Stimulated activated CD4-positive, alpha-beta T cell treated with anti-CD3 and anti-CD28 coated beads, Interleukin-1b, Interleukin-23, amount 100 ng/mL, for 4 hours (primary cell): ENCODE data around the gene RNF169.

ENCODE experiments used
- DNase-seq, 2 donors: peaks; one replicate each; pipeline ENCODE4 v3.0.0-alpha.2; 2020; ENCODE audit warnings: low read depth in 2 of 2

The RNF169 gene

DNA sequence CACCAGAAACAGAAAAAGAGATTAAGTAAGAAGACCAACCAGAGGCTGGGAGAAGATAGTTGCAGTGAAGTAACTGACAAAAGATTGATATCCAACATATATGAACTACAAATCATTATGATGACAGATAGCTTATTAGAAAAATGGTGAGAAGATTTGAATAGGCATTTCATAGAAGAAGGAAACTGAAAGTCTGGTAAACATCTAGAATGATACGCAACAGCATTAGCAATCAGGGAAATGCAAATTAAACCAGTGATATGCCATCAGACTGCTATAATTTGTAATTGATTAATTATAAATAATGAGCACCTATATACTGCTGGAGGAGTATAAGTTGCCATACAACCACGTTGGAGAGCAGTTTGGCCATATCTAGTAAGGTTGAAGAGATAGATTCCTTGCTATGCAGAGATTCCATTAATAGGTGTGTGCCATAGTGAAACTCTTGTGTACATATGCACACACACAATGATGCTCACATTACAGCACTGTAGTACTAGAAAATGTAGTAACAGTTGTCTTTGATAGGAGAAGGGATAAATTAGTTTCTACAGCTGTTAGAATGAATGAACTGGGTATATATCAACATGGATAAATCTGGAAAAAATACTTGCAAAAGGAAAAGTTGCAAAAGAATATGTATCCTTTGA lies 20.5 kb downstream of the RNF169 start:
- no peak for DNase-seq

DNA sequence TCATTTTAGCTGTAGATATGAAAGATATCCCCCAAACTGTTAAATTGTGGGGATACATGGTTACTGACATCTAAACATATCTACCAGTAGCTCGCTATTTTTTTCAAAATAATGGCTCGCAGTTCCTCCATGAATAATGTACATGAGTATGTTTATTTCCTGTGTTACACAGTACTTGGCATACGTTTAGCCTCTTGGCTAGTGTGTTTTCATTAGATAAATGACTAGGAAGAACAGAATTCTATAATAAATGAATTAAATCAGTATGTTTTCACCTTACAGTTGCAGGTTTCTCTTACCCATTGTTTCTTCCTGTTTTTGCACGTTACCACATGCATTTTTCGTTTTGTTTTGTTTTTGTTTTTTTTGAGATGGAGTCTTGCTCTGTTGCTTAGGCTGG lies 21.8 kb downstream of the RNF169 start:
- DNase-seq, result no peak

DNA sequence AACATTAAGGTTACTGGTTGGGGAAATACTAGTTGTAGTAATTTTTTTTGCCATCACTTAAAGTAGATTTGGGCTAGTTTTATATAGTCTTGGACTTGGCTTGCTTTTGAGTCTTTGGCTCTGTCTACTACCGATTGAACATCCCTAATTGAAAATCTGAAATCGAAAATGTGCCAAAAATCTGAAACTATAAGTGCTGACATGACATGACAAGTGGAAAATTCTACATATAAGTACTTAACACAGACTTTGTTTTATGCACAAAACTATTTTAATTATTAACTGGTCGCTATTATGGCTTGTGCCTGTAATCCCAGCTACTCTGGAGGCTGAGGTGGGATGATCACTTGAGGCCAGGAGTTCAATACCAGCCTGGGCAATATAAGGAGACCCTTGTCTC lies 22.5 kb downstream of the RNF169 start:
- no peak for DNase-seq

DNA sequence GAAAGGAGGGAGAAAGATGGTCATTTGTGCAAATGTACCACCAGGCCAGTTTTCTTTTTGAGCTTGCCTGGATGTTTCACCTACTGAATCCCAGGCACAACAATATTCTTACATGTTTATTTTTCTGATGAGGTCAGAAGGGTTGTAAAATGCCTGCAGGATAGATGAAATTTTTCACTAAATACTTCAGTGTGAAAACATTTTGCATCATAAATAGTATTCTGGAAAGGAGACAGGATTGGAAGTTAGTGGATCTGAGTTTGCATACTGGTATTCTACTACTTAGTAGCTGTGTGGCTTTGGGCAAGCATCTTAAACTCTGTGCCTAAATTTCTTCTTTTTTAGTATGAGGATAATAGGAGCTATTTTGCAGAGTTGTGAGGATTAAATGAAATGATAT lies 24.8 kb downstream of the RNF169 start:
- DNase-seq, result no peak

DNA sequence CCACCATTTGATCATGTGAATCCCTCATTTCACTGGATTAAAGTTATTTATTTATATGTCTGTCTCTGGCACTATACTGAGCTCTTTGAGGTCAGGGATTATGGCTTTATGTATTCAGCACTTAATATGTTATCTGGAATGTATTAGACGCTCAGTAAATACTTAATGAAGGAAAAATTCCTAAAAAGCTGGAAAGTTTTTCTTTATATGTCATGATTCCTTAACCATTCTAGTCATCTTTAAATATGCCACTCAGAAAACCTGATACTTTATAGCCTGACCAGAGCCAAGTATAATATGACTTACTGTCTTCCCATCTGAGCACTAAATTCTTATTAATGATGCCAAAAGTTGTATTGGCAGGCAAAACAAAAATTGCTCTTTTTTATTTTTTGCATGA lies 27.1 kb downstream of the RNF169 start:
- no peak for DNase-seq

DNA sequence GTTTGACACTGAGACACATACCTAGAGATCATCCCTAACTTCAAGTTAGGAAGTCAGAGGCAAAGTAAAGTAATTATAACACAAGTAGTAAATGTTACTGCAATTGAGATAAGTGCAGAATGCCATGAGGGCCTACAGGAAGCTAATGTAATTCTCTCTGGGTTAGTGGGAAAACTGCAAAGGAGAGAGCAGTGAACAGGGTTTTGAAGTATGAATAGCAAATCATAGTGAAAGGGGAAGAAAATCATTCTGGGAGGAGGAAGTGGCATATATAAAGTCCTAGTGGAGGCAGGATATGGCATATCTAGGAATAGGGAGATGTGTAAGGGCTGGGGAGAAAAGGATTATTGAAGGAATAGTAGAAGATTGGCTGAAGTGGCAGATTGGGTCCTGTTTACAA lies 27.9 kb downstream of the RNF169 start:
- no peak for DNase-seq

DNA sequence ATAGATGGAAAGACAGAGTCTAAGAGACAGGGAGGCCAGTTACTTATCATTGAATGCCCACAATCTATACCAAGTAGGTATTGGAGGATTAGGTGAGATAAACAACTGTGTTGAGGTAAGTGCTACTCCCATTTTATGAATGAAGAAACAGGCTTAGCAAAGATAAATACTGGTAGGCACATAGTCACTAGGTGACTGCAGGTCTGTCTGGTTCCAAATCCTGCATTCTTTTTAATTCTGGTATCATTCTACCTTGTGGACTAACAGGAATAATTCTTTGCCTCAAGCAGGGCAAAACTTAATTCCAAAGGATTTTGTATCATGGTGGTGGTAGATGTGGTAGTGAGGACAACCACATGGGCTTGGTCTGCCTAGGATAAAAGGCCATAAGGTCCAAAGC lies 28.4 kb downstream of the RNF169 start:
- no peak for DNase-seq

DNA sequence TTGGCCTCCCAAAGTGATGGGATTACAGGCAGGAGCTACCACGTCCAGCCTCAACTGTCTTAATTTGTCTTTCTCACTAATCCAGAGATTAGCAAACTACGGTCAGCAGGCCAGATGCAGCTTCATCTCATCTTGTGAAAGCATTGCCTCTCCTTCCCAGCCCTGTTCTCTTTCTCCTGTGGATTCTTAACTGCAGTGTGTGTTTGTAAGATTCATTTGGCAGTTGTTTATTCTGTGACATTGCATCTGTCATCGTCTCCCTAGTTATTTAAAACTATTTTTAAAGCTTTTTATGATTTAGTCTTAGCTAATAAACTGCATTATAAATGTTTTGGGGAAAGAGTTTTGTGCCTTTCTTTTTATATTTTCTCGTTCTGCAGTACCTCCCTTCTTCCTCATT lies 29.2 kb downstream of the RNF169 start:
- DNase-seq, result no peak

DNA sequence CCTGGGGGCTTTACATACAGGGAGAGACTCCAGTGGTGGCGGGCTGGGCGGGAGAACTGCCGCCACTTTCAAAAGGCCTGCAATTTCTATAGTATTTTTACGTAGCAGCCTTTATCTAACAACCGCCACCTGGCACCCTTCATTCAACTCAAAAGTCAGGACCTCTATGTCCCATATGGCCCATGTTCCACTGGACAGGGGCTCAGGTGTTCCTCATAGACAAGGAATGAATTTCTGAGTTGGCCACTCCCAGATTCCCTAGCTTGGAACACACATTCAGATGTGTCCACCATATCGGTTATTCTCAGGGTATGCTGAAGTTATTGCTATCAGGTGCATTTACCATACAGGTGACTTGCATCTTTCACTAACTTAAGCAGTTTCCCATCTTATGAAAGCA lies 29.9 kb downstream of the RNF169 start:
- no peak for DNase-seq

DNA sequence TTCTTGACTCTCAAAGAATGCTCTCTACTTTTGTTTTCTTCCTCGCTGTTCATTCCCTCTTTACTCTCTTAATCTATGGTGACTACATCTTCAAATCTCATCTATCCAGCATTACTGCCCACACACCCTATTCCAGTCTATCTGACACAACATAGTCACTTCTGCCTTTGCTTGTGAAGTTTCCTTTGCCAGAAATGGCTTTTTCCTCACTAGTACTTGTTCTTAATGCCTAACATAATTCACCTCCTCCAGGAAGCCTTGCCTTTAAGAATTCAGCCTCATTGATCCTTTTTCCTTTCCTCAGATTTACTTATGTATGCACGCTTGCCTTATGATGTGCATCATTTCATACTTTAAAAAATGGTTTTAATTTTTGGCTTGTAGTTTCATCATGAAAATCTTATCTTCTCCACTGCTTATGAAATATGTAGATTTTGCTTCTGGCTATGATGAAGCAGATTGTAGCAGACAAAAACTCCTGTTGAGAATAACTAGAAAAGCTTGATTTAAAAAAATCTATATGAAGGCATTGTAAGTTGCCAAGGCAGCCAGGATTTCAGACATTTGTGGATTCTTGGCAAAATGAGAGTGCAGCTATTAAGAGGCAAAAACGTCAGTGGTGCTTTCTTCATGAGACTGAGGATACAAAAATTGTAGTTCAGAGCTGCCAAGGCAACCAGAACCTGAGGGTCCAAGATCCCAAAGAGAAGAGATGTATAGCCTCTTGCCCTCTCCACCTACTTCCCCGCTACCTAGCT lies 31.8 kb downstream of the RNF169 start:
- no peak for DNase-seq

DNA sequence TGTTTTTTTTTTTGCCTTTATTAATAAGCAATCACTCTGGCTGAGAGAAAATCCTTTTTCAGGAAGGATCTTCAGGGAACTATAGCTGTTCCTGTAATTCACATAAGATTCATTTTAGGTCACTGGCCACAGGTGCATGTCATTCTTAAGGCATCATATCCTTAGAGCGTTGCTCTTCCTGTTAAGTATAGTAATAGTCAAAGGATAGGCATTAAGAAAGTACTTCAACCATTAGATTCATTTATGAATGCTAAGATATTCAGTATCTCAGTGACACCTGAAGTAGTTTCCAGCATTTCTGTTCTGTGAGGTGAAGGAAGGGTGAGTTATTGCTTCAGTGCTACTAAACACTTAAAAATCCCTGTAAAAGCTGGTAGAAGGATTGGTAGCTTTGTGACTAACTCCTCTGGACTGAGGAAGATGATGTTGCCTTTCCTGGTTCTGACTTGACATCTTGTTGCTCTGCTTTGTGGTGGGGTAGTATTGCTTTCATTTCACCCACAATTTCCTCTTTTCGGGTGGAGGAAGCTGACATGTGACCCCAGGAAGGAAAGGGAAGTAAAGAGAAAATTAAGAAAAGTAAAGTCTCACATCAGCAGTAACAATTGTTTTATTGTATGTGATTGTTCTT lies 34.7 kb downstream of the RNF169 start:
- DNase-seq, result no peak

DNA sequence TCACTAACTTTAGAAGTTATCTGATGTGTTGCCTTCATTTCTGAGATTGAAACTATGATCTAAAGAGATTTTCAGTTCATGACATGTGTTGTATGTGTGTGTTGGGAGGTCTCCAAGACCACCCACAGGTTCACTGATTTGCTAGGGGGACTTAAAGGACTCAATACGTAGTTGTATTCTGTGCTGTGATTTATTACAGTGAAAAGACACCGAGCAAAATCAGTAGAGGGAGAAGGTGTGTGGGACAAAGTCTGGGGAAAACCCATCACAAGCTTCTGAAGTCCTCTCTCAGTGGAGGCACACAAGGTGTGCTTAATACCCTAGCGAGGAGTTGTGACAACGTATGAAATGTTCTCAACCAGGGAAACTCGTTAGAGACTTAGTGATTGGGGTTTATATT lies 35.6 kb downstream of the RNF169 start:
- DNase-seq, result no peak

DNA sequence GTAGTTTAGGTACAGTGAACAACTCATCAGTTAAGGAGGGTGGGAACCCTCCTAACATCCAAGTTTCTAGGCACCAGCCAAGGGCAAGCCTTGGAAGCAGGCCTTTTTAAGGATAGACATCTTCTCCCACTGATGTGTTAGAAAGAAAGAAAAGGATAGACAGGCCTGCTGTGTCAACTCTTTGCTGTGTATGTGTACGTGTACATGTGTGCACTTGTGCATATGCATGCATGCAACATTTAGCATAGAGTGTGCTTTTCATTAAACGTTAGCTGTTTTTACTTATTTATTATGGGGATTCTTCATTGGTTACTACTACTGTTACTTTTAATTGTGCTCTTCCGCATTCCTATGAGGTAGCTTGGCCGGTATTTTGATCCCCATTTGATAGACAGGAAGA lies 36.1 kb downstream of the RNF169 start:
- DNase-seq, result no peak

DNA sequence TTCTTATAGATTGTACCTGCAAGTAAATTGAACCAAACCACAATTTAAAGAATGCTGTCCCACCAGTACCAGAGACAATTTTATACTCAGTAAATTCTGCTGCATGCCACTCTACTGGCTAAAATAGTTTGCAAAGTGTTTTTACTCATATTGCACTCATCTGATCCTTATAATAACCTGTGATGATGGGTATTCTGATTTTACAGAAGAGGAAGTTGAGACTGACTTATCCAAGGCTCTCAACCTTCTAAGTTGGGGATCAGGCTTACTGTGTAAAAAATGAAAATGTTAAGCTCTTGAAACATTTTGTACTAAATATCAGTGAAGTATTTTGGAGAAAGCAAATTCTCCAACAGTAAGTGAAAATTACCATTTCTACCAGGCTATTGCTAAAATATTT lies 37.9 kb downstream of the RNF169 start:
- DNase-seq, result no peak

DNA sequence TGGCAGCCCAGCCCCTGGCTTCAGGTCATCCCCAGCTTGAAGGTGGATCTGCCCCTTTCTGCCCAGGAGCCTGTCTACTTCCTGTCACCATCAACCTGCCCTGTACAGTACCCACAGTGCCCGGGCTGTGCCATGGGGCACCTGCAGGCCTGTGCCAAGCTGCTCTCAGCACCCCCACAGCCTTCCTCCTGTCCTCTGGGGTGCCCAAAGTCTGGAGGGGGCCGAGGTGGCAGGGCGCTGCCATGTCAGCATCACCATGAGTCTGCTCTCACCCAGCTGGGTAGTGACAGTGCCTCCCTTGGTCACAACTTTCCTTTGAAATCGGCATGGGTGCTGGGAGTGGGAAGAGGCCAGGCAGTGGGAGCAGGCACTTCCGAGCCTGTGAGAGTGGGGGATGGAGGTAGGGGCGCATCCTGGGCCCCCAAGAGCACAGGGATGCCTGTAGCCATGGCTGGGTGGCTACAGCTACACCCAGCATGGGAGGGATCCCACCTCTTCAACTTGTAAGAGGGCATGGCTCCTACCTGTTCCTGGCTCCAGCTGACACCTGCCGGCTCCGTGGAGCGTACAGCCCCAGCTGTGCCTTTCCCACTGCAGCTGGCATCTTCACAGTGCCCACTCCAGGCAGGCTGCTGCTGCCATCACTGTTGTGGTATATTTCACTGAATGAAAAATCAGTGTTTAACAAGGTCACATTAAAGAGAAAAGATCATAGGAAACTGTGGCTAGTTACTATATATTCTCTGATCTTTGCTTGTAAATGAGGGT lies 42.9 kb downstream of the RNF169 start:
- no peak for DNase-seq

DNA sequence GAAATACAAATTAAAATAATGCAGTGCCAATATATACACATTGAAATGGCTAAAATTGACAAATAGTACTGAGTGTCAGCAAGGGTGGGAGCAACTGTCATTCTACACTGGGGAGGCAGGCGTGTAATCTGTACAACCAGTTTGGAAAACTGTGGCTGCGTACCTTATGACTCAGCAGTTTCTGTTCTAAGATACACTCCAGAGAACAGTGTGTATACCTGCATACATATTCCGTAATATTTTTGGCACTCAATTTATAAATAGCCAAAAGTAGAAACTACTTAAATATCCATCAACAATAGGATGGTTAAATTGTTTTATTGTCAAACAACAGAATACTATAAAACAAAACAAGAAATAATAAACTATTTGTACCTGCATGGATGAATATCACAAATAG lies 57.6 kb downstream of the RNF169 start:
- DNase-seq, result no peak

DNA sequence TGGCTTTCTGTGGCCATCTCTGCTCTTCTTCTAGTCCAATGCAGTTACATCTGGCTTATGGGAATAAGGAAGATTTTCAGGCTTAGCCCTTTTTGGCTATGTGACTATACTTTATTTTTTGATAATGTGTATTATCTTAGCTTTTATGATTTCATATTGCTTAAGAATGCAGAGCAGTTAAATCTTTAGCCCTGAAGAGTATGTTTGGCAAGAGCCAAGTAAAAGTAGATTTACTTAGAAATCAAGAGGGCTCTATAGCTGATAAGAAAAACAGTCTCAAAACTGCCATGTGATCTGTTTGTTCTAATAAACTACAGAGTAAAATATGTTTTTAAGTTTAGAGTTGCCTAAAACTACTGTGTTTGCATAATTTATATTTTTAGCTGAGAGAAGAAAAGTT lies 61.2 kb downstream of the RNF169 start:
- DNase-seq, result no peak

DNA sequence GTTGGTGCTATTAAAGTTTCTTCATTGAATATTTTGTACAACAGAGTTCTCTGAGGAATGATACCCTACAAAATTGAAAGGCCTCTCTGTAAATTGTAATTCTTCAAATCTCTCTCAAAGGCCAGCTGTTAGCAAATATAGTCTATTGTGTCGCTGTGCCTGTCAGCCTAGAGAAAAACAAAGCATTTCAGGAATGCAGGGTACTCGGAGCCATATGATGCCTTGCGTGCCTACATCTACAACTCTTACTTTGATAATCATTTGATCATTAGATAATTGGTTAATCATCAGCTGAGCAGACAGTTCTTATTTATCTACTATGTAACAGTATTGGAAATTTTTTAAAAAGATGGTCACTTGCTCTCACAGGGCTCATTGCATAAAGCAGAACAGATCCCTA lies 67.3 kb downstream of the RNF169 start:
- no peak for DNase-seq

DNA sequence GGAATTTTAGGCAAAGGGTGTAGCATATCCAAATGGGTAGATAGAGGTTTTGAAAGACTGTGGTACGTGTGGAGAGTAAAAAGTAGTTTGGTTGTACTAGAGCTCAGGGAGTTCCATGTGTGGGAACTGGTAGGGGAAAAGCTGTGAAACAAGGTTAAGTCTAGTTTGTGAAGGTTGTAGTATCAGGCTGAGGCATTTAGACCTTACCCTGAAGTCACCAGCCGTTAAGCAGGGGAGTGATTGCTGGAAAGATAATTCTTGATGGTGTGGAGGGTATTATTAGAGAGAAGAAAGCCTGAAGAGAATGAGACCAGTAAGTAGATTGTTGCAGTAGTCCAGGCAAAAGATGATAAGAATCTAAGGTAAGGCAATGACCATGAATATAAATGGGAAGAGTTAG lies 68.0 kb downstream of the RNF169 start:
- DNase-seq, result no peak

DNA sequence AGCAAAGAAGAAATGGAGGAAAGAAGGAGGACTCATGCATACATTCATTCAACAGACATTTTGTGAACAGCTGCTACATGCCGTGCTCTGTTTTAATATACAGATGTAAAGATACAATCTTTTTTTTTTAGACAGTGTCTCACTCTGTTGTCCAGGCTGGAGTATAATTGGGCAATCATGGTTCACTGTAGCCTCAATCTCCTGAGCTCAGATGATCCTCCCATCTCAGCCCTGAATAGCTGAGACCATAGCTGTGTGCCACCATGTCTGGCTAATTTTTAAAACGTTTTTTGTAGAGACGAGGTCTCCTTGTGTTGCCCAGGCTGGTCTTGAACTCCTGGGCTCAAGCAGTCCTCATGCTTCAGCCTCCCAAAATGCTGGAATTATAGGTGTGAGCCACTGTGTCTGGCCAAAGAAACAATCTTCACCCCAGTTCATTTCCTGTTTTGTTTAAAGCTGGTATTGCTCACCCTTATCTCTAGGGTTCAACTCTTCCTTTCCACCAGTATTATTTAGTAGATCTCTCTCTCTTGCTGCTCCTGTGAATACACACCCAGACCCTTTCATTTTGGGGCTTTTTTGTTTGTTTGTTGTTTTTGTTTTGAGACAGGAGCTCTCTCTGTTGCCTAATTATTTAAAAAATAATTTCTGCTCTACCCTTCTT lies 69.8 kb downstream of the RNF169 start:
- DNase-seq, result no peak

DNA sequence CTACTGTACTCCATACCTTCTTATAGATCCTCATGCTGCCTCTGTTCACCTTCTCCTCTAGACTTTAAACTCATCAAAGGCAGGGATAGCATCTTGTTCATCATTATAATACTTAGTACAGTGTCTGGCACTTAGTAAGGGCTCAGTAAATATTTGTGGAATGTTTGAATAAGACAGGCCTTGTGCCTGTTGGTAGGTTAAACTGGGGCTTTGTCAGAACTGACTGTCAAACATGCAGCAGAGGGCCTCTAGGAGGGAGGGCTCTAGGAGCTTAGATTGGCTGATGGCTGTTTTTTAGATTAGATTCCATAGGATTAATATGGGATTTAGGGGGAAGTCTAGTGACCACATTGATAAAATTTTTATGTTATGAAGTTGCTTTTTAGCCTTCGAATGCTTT lies 70.8 kb downstream of the RNF169 start:
- no peak for DNase-seq

DNA sequence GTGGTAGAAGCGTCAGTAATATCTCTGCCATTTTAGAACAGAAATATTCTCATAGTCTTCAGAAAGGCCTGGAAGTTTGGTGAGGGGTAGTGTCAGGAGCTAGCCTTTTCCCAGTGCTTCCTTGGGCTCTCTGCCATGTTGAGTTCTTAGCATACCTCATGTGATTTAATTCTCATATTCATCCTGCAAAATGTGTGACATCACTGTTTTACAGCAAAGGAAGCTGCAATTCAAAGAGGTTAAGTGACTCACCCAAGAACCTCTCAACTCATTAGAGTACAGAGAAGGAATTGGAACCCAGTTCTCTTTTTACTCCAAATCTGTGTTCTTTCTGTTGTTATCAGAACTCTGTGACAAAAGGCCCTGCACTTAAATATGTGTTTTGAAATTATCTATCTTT lies 72.1 kb downstream of the RNF169 start:
- no peak for DNase-seq
